Parietal lobe (tissue), 2 donors: ENCODE data around the gene TMEM59L. TPM values are rescaled to one million over a fixed set of nuclear protein-coding genes. Genes with fewer than 3 reads are reported as not detected.

Experiments used
- small RNA-seq: library from RNA; depleted of rRNA; stranded (forward); fragments of <200 nt; gene quantifications from one replicate; pipeline ENCODE3, GENCODE V24; 2014; ENCODE audit warnings: low replicate concordance
- total RNA-seq: library from RNA; depleted of rRNA; stranded (reverse); fragments of >200 nt; gene quantifications from one replicate; pipeline ENCODE4 v1.2.3, GENCODE V29; 2014

The TMEM59L gene
- total RNA-seq = 48.5 TPM

DNA sequence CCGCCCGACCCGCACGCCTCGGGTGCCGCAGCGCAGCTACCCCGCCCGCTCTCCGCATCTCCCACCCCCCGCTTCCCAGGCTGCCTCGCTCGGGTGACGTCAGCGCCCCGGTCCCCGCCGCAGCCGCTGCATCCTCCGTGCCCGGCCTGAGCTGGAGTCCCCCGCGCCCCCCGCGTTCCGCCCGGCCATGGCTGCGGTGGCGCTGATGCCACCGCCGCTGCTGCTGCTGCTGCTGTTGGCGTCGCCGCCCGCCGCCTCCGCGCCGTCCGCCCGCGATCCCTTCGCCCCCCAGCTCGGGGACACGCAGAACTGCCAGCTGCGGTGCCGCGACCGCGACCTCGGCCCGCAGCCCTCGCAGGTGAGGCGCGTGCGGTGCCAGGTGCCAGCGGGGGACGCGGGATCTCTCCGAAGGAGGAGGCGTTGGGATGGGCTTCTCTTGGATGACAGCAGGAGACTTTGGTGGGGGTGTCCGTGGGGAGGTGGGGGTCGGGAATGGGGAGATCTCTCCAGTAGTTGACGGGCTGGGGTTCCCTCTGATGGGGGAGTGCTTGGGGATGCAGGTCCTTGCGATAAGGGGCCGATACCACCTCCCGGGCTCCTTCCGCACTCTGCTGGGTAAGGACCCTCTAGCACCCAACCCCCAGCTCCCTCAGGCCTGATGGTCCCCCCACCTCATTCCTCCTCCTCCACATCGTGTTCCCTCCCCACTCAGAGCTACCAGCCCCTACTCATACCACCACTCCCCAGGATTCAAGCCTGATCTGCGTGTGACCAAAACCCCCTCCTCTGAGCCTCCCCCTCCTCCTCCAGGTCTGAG lies at the start of gene TMEM59L:
Gene TMEM59L (plus strand): TSS at position 99 of the 817 bp plus-strand sequence. CDS start 89 bp downstream, at position 188.

GRCh38 chr19:18571564-18572344 lies 40.9 kb upstream of the TMEM59L start, which contains the start of gene UBA52:
Gene UBA52, plus strand, starts transcription at chr19:18571857. Its CDS starts 1,444 bp downstream, at chr19:18573301.

DNA sequence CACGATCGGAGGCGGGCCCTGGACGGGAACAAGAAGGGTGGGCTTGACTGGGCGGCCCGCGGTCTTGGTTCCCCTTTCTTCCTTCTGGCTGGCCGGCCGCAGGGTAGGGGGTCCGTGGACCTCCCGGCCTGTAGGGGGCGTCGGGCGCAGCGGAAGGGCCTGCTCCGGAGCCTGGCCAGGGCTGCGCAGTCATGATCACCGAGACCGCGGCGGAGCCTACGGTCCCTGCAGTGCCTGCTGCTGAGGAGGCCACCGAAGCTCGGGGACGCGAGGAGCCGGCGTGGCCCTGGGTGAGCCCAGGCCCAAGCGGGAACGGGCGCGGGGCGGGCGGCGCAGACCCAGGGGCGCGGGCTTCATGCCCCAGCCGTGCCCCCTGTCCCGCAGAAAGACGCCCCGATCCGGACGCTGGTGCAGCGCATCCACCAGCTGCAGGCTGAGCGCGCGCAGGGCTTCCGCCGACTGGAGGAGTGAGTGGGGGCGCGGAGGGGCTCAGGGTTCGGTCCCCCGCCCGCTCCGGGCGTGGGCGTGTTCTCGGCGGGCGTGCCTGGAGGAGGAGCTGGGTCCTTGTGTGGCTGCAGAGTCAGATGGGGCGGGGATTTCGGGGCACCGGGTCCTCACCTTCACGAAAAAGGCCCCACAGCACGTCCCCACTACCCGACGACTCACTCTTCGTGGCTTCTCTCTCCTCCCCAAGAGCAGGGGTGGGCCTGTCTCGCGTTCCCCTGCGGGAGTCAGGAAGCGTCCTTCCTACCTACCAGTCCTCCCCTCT lies 23.9 kb upstream of the TMEM59L start, which contains the start of gene REX1BD:
Gene REX1BD (plus strand): TSS at position 188 of the 769 bp plus-strand sequence. CDS start 4 bp downstream, at position 192.

GRCh38 chr19:18606281-18607225 lies 6.1 kb upstream of the TMEM59L start, which contains the start of gene CRLF1:
Gene CRLF1, minus strand, starts transcription at chr19:18606799. Its CDS starts 143 bp downstream, at chr19:18606656.

DNA sequence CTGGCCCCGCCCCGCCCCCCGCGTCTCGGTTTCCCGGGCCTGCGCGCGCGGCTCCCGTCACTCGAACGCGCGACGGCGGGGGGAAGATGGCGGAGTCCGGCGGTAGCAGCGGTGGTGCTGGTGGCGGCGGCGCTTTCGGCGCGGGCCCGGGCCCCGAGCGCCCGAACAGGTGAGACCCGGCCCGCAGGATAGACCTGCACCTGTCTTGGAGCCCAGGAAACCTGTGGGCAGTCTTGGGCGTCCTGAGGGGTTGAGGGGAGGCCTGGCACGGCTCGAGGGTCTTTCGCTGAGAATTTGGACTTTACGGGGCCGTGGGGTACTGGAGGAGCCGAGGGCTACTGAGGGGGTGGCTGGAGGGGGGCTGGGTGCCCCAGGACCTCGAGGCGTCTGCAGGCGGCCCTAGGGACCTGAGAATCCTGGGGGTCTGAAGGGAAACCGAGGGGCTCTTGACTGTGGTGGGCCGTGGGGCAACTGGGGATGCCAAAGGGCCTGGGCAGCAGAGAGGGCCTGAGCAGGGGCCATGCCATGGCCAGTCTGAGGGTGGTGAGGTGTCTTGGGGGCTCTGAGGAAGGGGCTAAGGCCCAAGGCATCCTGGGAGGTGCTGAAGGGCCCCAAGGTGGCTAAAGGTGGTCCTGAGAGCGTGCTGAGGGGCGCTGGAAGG lies 24.4 kb downstream of the TMEM59L start, which contains the start of gene KLHL26:
Gene KLHL26 (plus strand): TSS at position 60 of the 661 bp plus-strand sequence. CDS start 27 bp downstream, at position 87.

Small RNAs within 50 kb of the gene (small RNA-seq; reads per million reads assigned to genes)
- not detected for gene RN7SL155P

Other genes starting within 250 kb of the TMEM59L start
- 0.63 TPM for gene GDF15, start 226.7 kb upstream of the TMEM59L start, total RNA-seq
- gene LRRC25, start 215.2 kb upstream of the TMEM59L start, total RNA-seq = 0.31 TPM
- gene SSBP4, start 193.5 kb upstream of the TMEM59L start, total RNA-seq = 53.5 TPM
- 79.8 TPM for gene ISYNA1, start 174.7 kb upstream of the TMEM59L start, total RNA-seq
- gene ELL, start 90.8 kb upstream of the TMEM59L start, total RNA-seq = 8.1 TPM
- 141 TPM for gene FKBP8, start 69.3 kb upstream of the TMEM59L start, total RNA-seq
- 34.4 TPM for gene KXD1, start 55.0 kb upstream of the TMEM59L start, total RNA-seq
- 542 TPM for gene UBA52, start 41.0 kb upstream of the TMEM59L start, total RNA-seq
- gene REX1BD, start 24.1 kb upstream of the TMEM59L start, total RNA-seq = 26.9 TPM
- 2.8 TPM for gene CRLF1, start 6.1 kb upstream of the TMEM59L start, total RNA-seq
- 9.7 TPM for gene KLHL26, start 24.2 kb downstream of the TMEM59L start, total RNA-seq
- 17.2 TPM for gene CRTC1, start 70.8 kb downstream of the TMEM59L start, total RNA-seq
- gene COMP, start 178.4 kb downstream of the TMEM59L start, total RNA-seq = not detected
- 51.6 TPM for gene UPF1, start 219.1 kb downstream of the TMEM59L start, total RNA-seq